ENCODE results near the gene TTC23. TPM values are rescaled to one million over a fixed set of nuclear protein-coding genes. Genes with fewer than 3 reads are reported as not detected.

The TTC23 gene
- total RNA-seq, 1 experiment from 2014 or later = 17.8 TPM

DNA sequence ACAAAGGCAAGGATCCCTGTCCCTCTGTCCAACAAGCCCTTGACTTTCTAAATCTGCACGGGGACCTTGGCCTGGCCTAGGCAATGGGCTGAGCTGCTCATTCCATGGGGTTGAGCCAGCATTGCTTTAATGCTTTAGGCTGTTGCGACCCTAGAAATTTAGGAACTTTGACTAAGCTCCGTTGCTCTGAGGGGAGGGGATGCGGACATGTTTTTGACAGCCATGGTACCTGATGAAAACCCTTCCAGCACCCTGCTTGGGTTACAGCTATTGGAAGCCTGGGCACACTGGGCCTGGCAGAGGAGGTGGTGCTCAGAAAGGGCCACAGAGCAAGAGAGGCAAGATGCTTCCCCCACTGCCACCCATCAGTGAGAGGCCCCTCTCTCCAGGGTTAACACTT lies 107.4 kb downstream of the TTC23 start (continued):
- no peak for TF ChIP-seq ZNF232 (CRISPR knock-in tag; IDR thresholded peaks at IDR 0.05)

GRCh38 chr15:99140590-99140989 lies 108.8 kb downstream of the TTC23 start:
- ChIA-PET CTCF (no interaction called here), POLR2A (no interaction called here)
- 0 out of 2 replicates have a peak overlapping the region, but pooled peaks have one; percentile 5 for H3K27ac Mint-ChIP-seq
- H3K36me3 Mint-ChIP-seq = peaks cover 18% of the 10 kb centered on the region; the same call in 1 of the 2 replicates
- no peaks in the 10 kb centered on the region for H3K27me3 Mint-ChIP-seq (ENCODE audit: low read depth)
- ATAC-seq (no peak), DNase-seq (ENCODE audit: low spot score) (no peak)
- peaks cover 68% of the 10 kb centered on the region for H3K4me1 Mint-ChIP-seq
- H3K4me3 Mint-ChIP-seq = no peak overlapping the region
- H3K9me3 Mint-ChIP-seq = no peaks in the 10 kb centered on the region
- TF ChIP-seq ZNF396 (CRISPR knock-in tag; IDR thresholded peaks at IDR 0.05; ENCODE audit: borderline replicate concordance) (no peak), ZNF532 (CRISPR knock-in tag; IDR thresholded peaks at IDR 0.05; ENCODE audit: borderline replicate concordance) (no peak), TCF7 (CRISPR knock-in tag; IDR thresholded peaks at IDR 0.05; ENCODE audit: low read depth) (no peak)
- TF ChIP-seq, protein P1, sequence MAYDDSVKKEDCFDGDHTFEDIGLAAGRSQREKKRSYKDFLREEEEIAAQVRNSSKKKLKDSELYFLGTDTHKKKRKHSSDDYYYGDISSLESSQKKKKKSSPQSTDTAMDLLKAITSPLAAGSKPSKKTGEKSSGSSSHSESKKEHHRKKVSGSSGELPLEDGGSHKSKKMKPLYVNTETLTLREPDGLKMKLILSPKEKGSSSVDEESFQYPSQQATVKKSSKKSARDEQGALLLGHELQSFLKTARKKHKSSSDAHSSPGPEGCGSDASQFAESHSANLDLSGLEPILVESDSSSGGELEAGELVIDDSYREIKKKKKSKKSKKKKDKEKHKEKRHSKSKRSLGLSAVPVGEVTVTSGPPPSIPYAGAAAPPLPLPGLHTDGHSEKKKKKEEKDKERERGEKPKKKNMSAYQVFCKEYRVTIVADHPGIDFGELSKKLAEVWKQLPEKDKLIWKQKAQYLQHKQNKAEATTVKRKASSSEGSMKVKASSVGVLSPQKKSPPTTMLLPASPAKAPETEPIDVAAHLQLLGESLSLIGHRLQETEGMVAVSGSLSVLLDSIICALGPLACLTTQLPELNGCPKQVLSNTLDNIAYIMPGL (CRISPR knock-in tag; IDR thresholded peaks at IDR 0.05) = no peak

DNA sequence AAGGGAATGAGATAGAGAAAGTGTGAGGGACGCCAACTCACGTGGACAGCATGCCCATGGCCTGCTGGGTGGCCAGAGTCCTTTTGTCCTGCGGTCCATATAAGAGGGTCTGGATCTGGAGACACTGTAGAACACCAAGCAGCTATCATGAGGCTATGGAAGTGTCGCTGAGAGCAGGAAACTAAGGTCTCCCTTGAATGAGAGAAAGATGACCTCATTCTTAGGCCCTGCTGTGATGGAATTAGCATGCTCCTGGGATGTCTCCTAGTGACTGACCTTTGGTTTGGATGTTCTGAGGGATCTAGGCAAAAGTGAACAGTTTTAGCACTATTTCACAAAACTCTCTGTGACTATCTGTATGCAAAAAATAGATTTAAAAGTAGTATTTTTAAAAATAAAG lies 110.1 kb downstream of the TTC23 start:
- Mint-ChIP-seq H3K4me3 (no peak overlapping the region), H3K4me1 (peaks cover 56% of the 10 kb centered on the region), H3K27ac (no peak overlapping the region), H3K36me3 (peaks cover 18% of the 10 kb centered on the region; the same call in 1 of the 2 replicates), H3K27me3 (ENCODE audit: low read depth) (no peaks in the 10 kb centered on the region), H3K9me3 (no peaks in the 10 kb centered on the region)
- DNase-seq (ENCODE audit: low spot score) (no peak), ATAC-seq (peak; percentile 27)
- TF ChIP-seq ATF2 (CRISPR knock-in tag; IDR thresholded peaks at IDR 0.05; ENCODE audit: borderline replicate concordance, low read depth) (no peak), E2F5 (CRISPR knock-in tag; IDR thresholded peaks at IDR 0.05) (no peak), ZNF121 (CRISPR knock-in tag; IDR thresholded peaks at IDR 0.05) (no peak), ZNF396 (CRISPR knock-in tag; IDR thresholded peaks at IDR 0.05; ENCODE audit: borderline replicate concordance) (no peak), ZNF263 (CRISPR knock-in tag; IDR thresholded peaks at IDR 0.05; ENCODE audit: low read depth) (no peak), ESRRA (CRISPR knock-in tag; IDR thresholded peaks at IDR 0.05; ENCODE audit: borderline replicate concordance) (no peak), NR2C2 (CRISPR knock-in tag; IDR thresholded peaks at IDR 0.05) (no peak), MYBL2 (CRISPR knock-in tag; IDR thresholded peaks at IDR 0.05) (no peak), ZNF219 (CRISPR knock-in tag; IDR thresholded peaks at IDR 0.05; ENCODE audit: borderline replicate concordance) (no peak), RELA (CRISPR knock-in tag; IDR thresholded peaks at IDR 0.05; ENCODE audit: borderline replicate concordance) (no peak), CREB1 (CRISPR knock-in tag; IDR thresholded peaks at IDR 0.05) (no peak), HMGA2 (CRISPR knock-in tag; IDR thresholded peaks at IDR 0.05) (no peak), IRF2 (CRISPR knock-in tag; IDR thresholded peaks at IDR 0.05; ENCODE audit: borderline replicate concordance, low read depth) (no peak), SP1 (CRISPR knock-in tag; conservative IDR thresholded peaks at IDR 0.05) (no peak)
- TF ChIP-seq, protein P2, sequence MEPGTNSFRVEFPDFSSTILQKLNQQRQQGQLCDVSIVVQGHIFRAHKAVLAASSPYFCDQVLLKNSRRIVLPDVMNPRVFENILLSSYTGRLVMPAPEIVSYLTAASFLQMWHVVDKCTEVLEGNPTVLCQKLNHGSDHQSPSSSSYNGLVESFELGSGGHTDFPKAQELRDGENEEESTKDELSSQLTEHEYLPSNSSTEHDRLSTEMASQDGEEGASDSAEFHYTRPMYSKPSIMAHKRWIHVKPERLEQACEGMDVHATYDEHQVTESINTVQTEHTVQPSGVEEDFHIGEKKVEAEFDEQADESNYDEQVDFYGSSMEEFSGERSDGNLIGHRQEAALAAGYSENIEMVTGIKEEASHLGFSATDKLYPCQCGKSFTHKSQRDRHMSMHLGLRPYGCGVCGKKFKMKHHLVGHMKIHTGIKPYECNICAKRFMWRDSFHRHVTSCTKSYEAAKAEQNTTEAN (CRISPR knock-in tag; IDR thresholded peaks at IDR 0.05) = no peak
- TF ChIP-seq, protein P3, sequence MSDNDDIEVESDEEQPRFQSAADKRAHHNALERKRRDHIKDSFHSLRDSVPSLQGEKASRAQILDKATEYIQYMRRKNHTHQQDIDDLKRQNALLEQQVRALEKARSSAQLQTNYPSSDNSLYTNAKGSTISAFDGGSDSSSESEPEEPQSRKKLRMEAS (CRISPR knock-in tag; IDR thresholded peaks at IDR 0.05) = no peak
- TF ChIP-seq, protein P4, sequence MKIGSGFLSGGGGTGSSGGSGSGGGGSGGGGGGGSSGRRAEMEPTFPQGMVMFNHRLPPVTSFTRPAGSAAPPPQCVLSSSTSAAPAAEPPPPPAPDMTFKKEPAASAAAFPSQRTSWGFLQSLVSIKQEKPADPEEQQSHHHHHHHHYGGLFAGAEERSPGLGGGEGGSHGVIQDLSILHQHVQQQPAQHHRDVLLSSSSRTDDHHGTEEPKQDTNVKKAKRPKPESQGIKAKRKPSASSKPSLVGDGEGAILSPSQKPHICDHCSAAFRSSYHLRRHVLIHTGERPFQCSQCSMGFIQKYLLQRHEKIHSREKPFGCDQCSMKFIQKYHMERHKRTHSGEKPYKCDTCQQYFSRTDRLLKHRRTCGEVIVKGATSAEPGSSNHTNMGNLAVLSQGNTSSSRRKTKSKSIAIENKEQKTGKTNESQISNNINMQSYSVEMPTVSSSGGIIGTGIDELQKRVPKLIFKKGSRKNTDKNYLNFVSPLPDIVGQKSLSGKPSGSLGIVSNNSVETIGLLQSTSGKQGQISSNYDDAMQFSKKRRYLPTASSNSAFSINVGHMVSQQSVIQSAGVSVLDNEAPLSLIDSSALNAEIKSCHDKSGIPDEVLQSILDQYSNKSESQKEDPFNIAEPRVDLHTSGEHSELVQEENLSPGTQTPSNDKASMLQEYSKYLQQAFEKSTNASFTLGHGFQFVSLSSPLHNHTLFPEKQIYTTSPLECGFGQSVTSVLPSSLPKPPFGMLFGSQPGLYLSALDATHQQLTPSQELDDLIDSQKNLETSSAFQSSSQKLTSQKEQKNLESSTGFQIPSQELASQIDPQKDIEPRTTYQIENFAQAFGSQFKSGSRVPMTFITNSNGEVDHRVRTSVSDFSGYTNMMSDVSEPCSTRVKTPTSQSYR (CRISPR knock-in tag; IDR thresholded peaks at IDR 0.05) = no peak
- ChIA-PET CTCF (no interaction called here), POLR2A (no interaction called here)

Measured in WTC11 (cell line).